HCT116 (cell line): Measurements from ENCODE around the gene CNTN5. TPM values are rescaled to one million over a fixed set of nuclear protein-coding genes. Genes with fewer than 3 reads are reported as not detected.

ENCODE experiments used
- ATAC-seq: fragments of 200-7000 bp; cut with Tn5 transposase; 2 replicates; pipeline ENCODE4 v1.9.1; 2020; ENCODE audit warnings: mild to moderate bottlenecking, moderate library complexity
- BruUV-seq: library from RNA; stranded (reverse); fragments of 400-500 nt; replicated peaks from 2 replicates; lab custom pipeline; 2021; lab: Mats Ljungman, UMichigan
- CTCF ChIA-PET: fragments of 300-600 bp; sonication (Branson Sonifier 250); formaldehyde crosslinking; loops from one replicate; lab custom pipeline; 2021; ENCODE audit warnings: antibody characterized with exemption; lab: Charles Lee
- POLR2A ChIA-PET: fragments of 300-600, 350-600 bp; sonication (Branson Sonifier 250); formaldehyde crosslinking; loops from one replicate; lab custom pipeline; 2021; ENCODE audit warnings: antibody characterized with exemption; lab: Charles Lee
- RAD21 ChIA-PET, 2 experiments: fragments of 300-600 bp; sonication (Branson Sonifier 250); formaldehyde crosslinking; loops; one replicate each; lab custom pipeline; 2023; ENCODE audit warnings: low total read pairs in 2 of 2; ENCODE audit not compliant: uncharacterized antibody in 2 of 2, unreplicated experiment in 2 of 2, low non-redundant PET in 1 of 2; lab: Charles Lee
- DNase-seq: peaks from one replicate; pipeline ENCODE4 v3.0.0-alpha.2; 2010; ENCODE audit warnings: low read depth, low spot score
- H2AFZ ChIP-seq: fragments of 200-600 bp; shearing (Covaris generic), sonication (generic); 2 replicates; pipeline ENCODE4 v1.6.1; 2017; ENCODE audit warnings: low read depth, mixed run types, mixed read lengths, antibody characterized with exemption, low read length; ENCODE audit not compliant: poor library complexity, severe bottlenecking
- H3K27ac ChIP-seq: 2 replicates; pipeline ENCODE4 v1.5.1; 2012; ENCODE audit warnings: low read depth, low read length
- H3K27me3 ChIP-seq: fragments of 200-600 bp; sonication (generic); 2 replicates; pipeline ENCODE4 v1.6.1; 2016; ENCODE audit warnings: mixed run types, low read length, mixed read lengths; ENCODE audit not compliant: insufficient read depth
- H3K36me3 ChIP-seq, 2 experiments: fragments of 200-500 bp in 1 of 2; fragments of 200-600 bp in 1 of 2; sonication (Bioruptor generic) in 1 of 2; sonication (generic) in 1 of 2; 2 replicates each; pipeline versions ENCODE4 v1.5.1 to v1.6.1; 2014 to 2016; ENCODE audit warnings: low read length in 2 of 2, inconsistent platforms in 1 of 2, mixed read lengths in 1 of 2, mixed run types in 1 of 2; ENCODE audit not compliant: insufficient read depth in 2 of 2, control insufficient read depth in 1 of 2
- H3K4me1 ChIP-seq, 2 experiments: fragments of 200-600 bp in 1 of 2; sonication (generic) in 1 of 2; 2 replicates each; pipeline versions ENCODE4 v1.5.1 to v1.6.1; 2012 to 2017; ENCODE audit warnings: low read length in 2 of 2, inconsistent platforms in 1 of 2, mild to moderate bottlenecking in 1 of 2, mixed read lengths in 1 of 2, mixed run types in 1 of 2, moderate library complexity in 1 of 2; ENCODE audit not compliant: insufficient read depth in 2 of 2, control insufficient read depth in 1 of 2
- H3K4me2 ChIP-seq: fragments of 200-600 bp; sonication (generic); 2 replicates; pipeline ENCODE4 v1.6.1; 2017; ENCODE audit warnings: mixed run types, low read length, mixed read lengths
- H3K4me3 ChIP-seq, 2 experiments: fragments of 200-600 bp in 1 of 2; sonication (generic) in 1 of 2; replicated peaks in 1 of 2; 2 replicates each; pipeline ENCODE4 v1.5.1; 2011 to 2016; ENCODE audit warnings: low read length in 2 of 2, control low read depth in 1 of 2, low read depth in 1 of 2, mild to moderate bottlenecking in 1 of 2, mixed read lengths in 1 of 2, mixed run types in 1 of 2
- H3K79me2 ChIP-seq: fragments of 200-600 bp; sonication (generic); 2 replicates; pipeline ENCODE4 v1.6.1; 2017; ENCODE audit warnings: mild to moderate bottlenecking, mixed run types, low read length, moderate library complexity, mixed read lengths; ENCODE audit not compliant: insufficient read depth
- H3K9ac ChIP-seq: fragments of 200-600 bp; sonication (generic); 2 replicates; pipeline ENCODE4 v1.6.1; 2016; ENCODE audit warnings: low read length, mixed read lengths
- H3K9me2 ChIP-seq: fragments of 200-600 bp; sonication (generic), shearing (Covaris generic); 2 replicates; pipeline ENCODE4 v1.6.1; 2017; ENCODE audit warnings: mixed run types, mild to moderate bottlenecking, moderate library complexity; ENCODE audit not compliant: insufficient read depth
- H3K9me3 ChIP-seq, 2 experiments: fragments of 200-500 bp in 1 of 2; fragments of 200-600 bp in 1 of 2; sonication (Bioruptor generic) in 1 of 2; sonication (generic) in 1 of 2; 2 replicates each; pipeline ENCODE4 v1.6.1; 2014 to 2017; ENCODE audit warnings: low read length in 2 of 2, mixed read lengths in 2 of 2, inconsistent platforms in 1 of 2, low read depth in 1 of 2, mild to moderate bottlenecking in 1 of 2, mixed run types in 1 of 2, moderate library complexity in 1 of 2; ENCODE audit not compliant: control insufficient read depth in 1 of 2, insufficient read depth in 1 of 2
- H4K20me1 ChIP-seq: fragments of 200-600 bp; sonication (generic), shearing (Covaris generic); 2 replicates; pipeline ENCODE4 v1.6.1; 2017; ENCODE audit warnings: mixed run types, mild to moderate bottlenecking, moderate library complexity; ENCODE audit not compliant: insufficient read depth
- ATF3 ChIP-seq: IDR thresholded peaks from 2 replicates; pipeline ENCODE4 v1.6.1; 2012
- CBX3 ChIP-seq: IDR thresholded peaks from 2 replicates; pipeline ENCODE4 v1.6.1; 2012; ENCODE audit warnings: low read depth
- CEBPB ChIP-seq: IDR thresholded peaks from 2 replicates; pipeline ENCODE4 v1.6.1; 2012; ENCODE audit warnings: low read depth
- CTCF ChIP-seq, 3 experiments: fragments of 200-600 bp in 1 of 3; sonication (generic) in 1 of 3; IDR thresholded peaks in 2 of 3; conservative IDR thresholded peaks in 1 of 3; 2 replicates each; pipeline ENCODE4 v1.5.1; 2012 to 2017; ENCODE audit warnings: low read depth in 2 of 3, low read length in 2 of 3, antibody characterized with exemption in 1 of 3, borderline replicate concordance in 1 of 3, control low read depth in 1 of 3, mild to moderate bottlenecking in 1 of 3, mixed read lengths in 1 of 3, mixed run types in 1 of 3, moderate library complexity in 1 of 3; ENCODE audit not compliant: insufficient read depth in 1 of 3
- EGR1 ChIP-seq: IDR thresholded peaks from 2 replicates; pipeline ENCODE4 v1.6.1; 2012; ENCODE audit warnings: low read depth
- ELF1 ChIP-seq: IDR thresholded peaks from 2 replicates; pipeline ENCODE4 v1.6.1; 2012; ENCODE audit warnings: low read depth, borderline replicate concordance
- EZH2 ChIP-seq: fragments of 200-600 bp; sonication (generic); IDR thresholded peaks from 2 replicates; pipeline ENCODE4 v1.6.1; 2017; ENCODE audit warnings: antibody characterized with exemption, mixed run types
- EZH2phosphoT487 ChIP-seq: fragments of 200-600 bp; IDR thresholded peaks from 2 replicates; pipeline ENCODE4 v1.6.1; 2018; ENCODE audit warnings: antibody characterized with exemption, borderline replicate concordance
- FOSL1 ChIP-seq: IDR thresholded peaks from 2 replicates; pipeline ENCODE4 v1.6.1; 2012; ENCODE audit warnings: low read depth
- JUND ChIP-seq: IDR thresholded peaks from 2 replicates; pipeline ENCODE4 v1.6.1; 2012
- MAX ChIP-seq: IDR thresholded peaks from 2 replicates; pipeline ENCODE4 v1.6.1; 2012
- POLR2A ChIP-seq: IDR thresholded peaks from 2 replicates; pipeline ENCODE4 v1.7.0; 2011; ENCODE audit warnings: borderline replicate concordance; ENCODE audit not compliant: insufficient read depth, insufficient read length; ENCODE audit errors: extremely low read depth
- POLR2AphosphoS5 ChIP-seq: IDR thresholded peaks from 2 replicates; pipeline ENCODE4 v1.6.1; 2011; ENCODE audit warnings: mild to moderate bottlenecking, low read depth, low read length, moderate library complexity
- SIN3A ChIP-seq: IDR thresholded peaks from 2 replicates; pipeline ENCODE4 v1.6.1; 2012; ENCODE audit warnings: low read depth
- SP1 ChIP-seq: IDR thresholded peaks from 2 replicates; pipeline ENCODE4 v1.6.1; 2012; ENCODE audit warnings: low read depth
- SRF ChIP-seq: IDR thresholded peaks from 2 replicates; pipeline ENCODE4 v1.6.1; 2012; ENCODE audit warnings: low read depth
- TCF7L2 ChIP-seq: IDR thresholded peaks from 2 replicates; pipeline ENCODE4 v1.7.0; 2011; ENCODE audit warnings: borderline replicate concordance, inconsistent platforms; ENCODE audit not compliant: insufficient read depth, insufficient read length; ENCODE audit errors: extremely low read depth
- ZFX ChIP-seq: fragments of 450-650 bp; IDR thresholded peaks from 2 replicates; pipeline ENCODE4 v1.6.1; 2017
- ZNF274 ChIP-seq: fragments of 200-500 bp; sonication (Bioruptor generic); IDR thresholded peaks from 2 replicates; pipeline ENCODE4 v1.6.1; 2014; ENCODE audit warnings: mild to moderate bottlenecking, low read depth, low read length, inconsistent platforms
- intact Hi-C: fragments of 100-400 bp; cut with micrococcal nuclease; formaldehyde crosslinking; loops from 2 replicates; pipeline ENCODE4 v1.10.0; 2022
- total RNA-seq: library from RNA; stranded (reverse); gene quantifications from one replicate; pipeline ENCODE4 v1.2.1, GENCODE V29; 2021; ENCODE audit not compliant: unreplicated experiment

The CNTN5 gene
- total RNA-seq, 1 experiment from 2014 or later: not detected

GRCh38 chr11:99987821-99988470, 967.2 kb downstream of the CNTN5 start:
- H3K36me3 ChIP-seq: no peaks in the 10 kb centered on the region
- intact Hi-C loops: no loop called here
- ATAC-seq: no peak
- BruUV-seq: no TSS peak
- no peak for DNase-seq
- CTCF ChIA-PET: no interaction called here
- POLR2A ChIA-PET: no interaction called here
- no peaks in the 10 kb centered on the region for H3K79me2 ChIP-seq
- H3K9ac ChIP-seq: no peak overlapping the region
- no peaks in the 10 kb centered on the region for H3K4me1 ChIP-seq
- H3K9me2 ChIP-seq: no peaks in the 10 kb centered on the region
- H3K27me3 ChIP-seq: no peaks in the 10 kb centered on the region
- H2AFZ ChIP-seq: no peak overlapping the region
- H3K9me3 ChIP-seq: no peaks in the 10 kb centered on the region; a peak in 2 of 4 replicates
- H3K4me2 ChIP-seq: no peak overlapping the region
- TF ChIP-seq POLR2A (no peak), ATF3 (no peak), SIN3A (no peak), POLR2AphosphoS5 (no peak), MAX (no peak), ZFX (no peak), SP1 (no peak), EGR1 (no peak), SRF (no peak)
- H3K4me3 ChIP-seq: no peak overlapping the region
- no peaks in the 10 kb centered on the region for H4K20me1 ChIP-seq
- H3K27ac ChIP-seq: no peak overlapping the region
- RAD21 ChIA-PET: no interaction called here

GRCh38 chr11:99988471-99988837, 967.7 kb downstream of the CNTN5 start:
- no peak overlapping the region for H3K4me3 ChIP-seq
- ATAC-seq: no peak
- CTCF ChIA-PET: no interaction called here
- no peak overlapping the region for H2AFZ ChIP-seq
- H3K79me2 ChIP-seq: no peaks in the 10 kb centered on the region
- no peaks in the 10 kb centered on the region for H3K27me3 ChIP-seq
- H3K36me3 ChIP-seq: no peaks in the 10 kb centered on the region
- DNase-seq: no peak
- RAD21 ChIA-PET: no interaction called here
- H3K27ac ChIP-seq: no peak overlapping the region
- POLR2A ChIA-PET: no interaction called here
- no peak overlapping the region for H3K4me2 ChIP-seq
- no peaks in the 10 kb centered on the region; a peak in 2 of 4 replicates for H3K9me3 ChIP-seq
- no TSS peak for BruUV-seq
- no peak for TF ChIP-seq TCF7L2
- TF ChIP-seq MAX: no peak
- TF ChIP-seq ELF1: no peak
- TF ChIP-seq EZH2: no peak
- no peak for TF ChIP-seq JUND
- TF ChIP-seq POLR2A: no peak
- no peak for TF ChIP-seq CBX3
- no peak for TF ChIP-seq CTCF (IDR thresholded peaks at IDR 0.05 in 2 of 3, conservative IDR thresholded peaks at IDR 0.05 in 1 of 3; ENCODE audit: borderline replicate concordance in 1 of 3, insufficient read depth in 1 of 3, low read depth in 2 of 3, low read length in 2 of 3)
- no peak for TF ChIP-seq FOSL1
- TF ChIP-seq EGR1: no peak
- no peak for TF ChIP-seq SRF
- TF ChIP-seq ZNF274: no peak
- TF ChIP-seq ATF3: no peak
- no peak for TF ChIP-seq CEBPB
- TF ChIP-seq SIN3A: no peak
- no peak for TF ChIP-seq ZFX
- no peak for TF ChIP-seq SP1
- no peak for TF ChIP-seq EZH2phosphoT487
- TF ChIP-seq, all 23 proteins: peak for 0
- Histone ChIP-seq H3K4me1 (no peaks in the 10 kb centered on the region), H3K9me2 (no peaks in the 10 kb centered on the region), H4K20me1 (no peaks in the 10 kb centered on the region), H3K9ac (no peak overlapping the region)
- intact Hi-C loops: no loop called here
